RPMI8226 (cell line): ENCODE data around the gene MYO9B.

ENCODE experiments used
- DNase-seq: peaks from one replicate; pipeline ENCODE4 v3.0.0-alpha.2; 2015

Gene MYO9B

DNA sequence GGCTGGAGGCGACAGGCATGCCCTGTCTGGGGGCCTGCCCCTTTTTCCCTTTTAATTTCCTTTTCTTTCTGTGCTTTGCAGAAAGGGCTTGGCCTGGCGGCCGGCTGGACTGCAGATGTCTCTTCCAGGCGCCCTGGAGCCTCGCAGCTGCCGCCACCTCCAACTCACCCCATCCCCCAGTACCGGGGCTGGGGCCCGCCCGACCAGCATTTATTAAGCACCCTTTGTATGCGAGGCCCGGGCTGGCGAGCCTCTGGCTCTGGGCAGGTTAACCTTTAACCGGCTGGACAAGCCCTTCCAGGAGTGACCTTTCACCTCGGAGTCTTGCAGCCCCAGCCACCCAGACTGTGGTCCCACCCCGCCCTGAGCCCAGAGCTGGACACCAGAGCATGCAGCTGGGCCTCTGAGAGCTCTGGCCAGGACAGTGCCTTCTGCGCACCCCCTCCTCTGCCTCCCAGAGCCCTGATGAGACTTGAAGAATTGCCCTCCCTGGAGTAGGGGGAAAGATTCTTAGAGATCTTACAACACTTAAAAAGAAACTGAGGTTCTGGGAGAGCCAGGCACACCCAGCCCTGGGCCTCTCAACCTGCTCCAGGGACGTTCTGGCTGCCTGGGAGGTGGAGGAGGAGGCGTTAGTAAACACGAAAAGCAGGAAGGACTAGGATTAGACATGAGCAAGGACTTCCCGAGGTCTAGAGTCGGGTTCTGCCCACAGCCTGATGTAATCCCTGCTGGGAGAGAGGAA, 171.3 kb downstream of the MYO9B start:
- DNase-seq = peak; percentile 73

- DNase-seq = no peak
Measured at GRCh38 chr19:17248011-17248776, 172.6 kb downstream of the MYO9B start.

GRCh38 chr19:17249887-17250548, 174.4 kb downstream of the MYO9B start:
- DNase-seq = no peak

DNA sequence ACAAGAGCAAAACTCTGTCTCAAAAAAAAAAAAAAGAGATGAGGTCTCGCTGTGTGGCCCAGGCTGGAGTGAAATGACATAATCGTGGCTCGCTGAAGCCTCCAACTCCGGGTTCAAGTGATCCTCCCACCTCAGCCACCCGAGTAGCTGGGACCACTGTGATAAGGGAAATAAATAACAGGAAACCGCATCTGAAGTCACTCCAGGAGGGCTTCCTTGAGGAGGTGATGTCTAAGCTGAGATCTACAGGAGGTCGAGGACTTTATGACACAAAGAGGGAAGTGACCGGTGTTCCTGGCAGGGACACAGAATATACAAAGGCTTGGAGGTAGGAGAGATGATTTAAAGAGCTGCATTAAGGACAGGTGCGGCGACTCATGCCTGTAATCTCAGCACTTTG, 179.1 kb downstream of the MYO9B start:
- no peak for DNase-seq

- peak; percentile 29 for DNase-seq
Measured at GRCh38 chr19:17255150-17255621, 179.6 kb downstream of the MYO9B start.

GRCh38 chr19:17256130-17256529, 180.6 kb downstream of the MYO9B start:
- DNase-seq = no peak

- peak; percentile 26 for DNase-seq
Measured at GRCh38 chr19:17259118-17259780, 183.7 kb downstream of the MYO9B start.

- no peak for DNase-seq
Measured at GRCh38 chr19:17259934-17260333, 184.4 kb downstream of the MYO9B start.

- DNase-seq = peak; percentile 93
Measured at GRCh38 chr19:17260842-17261325, 185.3 kb downstream of the MYO9B start.

DNA sequence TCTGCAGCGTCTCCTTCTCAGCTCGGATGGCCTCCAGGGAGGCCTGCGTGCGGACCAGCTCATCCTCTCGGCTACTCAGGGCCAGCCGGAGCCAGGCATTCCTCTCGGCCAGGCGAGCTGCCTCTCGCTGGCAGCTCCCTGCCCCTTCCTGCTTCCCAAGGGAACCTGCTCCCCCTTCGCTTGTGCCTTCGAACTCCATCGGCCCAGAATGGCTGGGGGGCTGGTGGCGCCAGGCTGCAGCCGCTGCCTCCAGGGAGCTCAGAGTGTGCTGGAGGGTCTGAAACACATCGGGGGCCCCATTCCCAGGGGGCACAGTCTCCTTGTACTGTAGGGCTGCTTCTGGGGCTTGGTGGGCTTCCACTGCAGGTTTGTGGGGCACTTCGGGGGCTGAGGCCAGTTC, 187.0 kb downstream of the MYO9B start:
- DNase-seq = no peak
